K562 (cell line): ENCODE results near the gene WDR91. TPM values are rescaled to one million over a fixed set of nuclear protein-coding genes. Genes with fewer than 3 reads are reported as not detected.

Experiments used
- BCL6 ChIP-seq: fragments of 250-450 bp; sonication (Bioruptor Pico); IDR thresholded peaks from 2 replicates; pipeline ENCODE4 v1.4.0; 2020
- CBX8 ChIP-seq: fragments of 200-600 bp; sonication (generic); IDR thresholded peaks from 2 replicates; pipeline ENCODE4 v1.6.1; 2012; ENCODE audit warnings: borderline replicate concordance, mixed run types, low read depth, mild to moderate bottlenecking, moderate library complexity, mixed read lengths, low read length, control low read depth, inconsistent platforms; ENCODE audit not compliant: poor library complexity, severe bottlenecking; ENCODE audit errors: extremely low read depth
- CEBPB ChIP-seq: fragments of 450-650 bp; IDR thresholded peaks from 2 replicates; pipeline ENCODE4 v1.6.1; 2016; ENCODE audit warnings: missing genetic modification characterization, missing compliant biosample characterization
- DIDO1 ChIP-seq: fragments of 450-650 bp; IDR thresholded peaks from 2 replicates; pipeline ENCODE4 v1.6.1; 2016; ENCODE audit warnings: low read depth, missing biosample characterization, missing genetic modification characterization
- ELF1 ChIP-seq: fragments of 200-800 bp; sonication (Bioruptor generic); IDR thresholded peaks from 2 replicates; pipeline ENCODE4 v1.6.1; 2016; ENCODE audit warnings: missing genetic modification characterization, missing compliant biosample characterization
- HLTF ChIP-seq: fragments of 450-650 bp; IDR thresholded peaks from 2 replicates; pipeline ENCODE4 v1.6.1; 2016
- HMGN3 ChIP-seq: IDR thresholded peaks from 2 replicates; pipeline ENCODE4 v1.6.1; 2011; ENCODE audit warnings: borderline replicate concordance, low read depth, mild to moderate bottlenecking, mixed read lengths, low read length; ENCODE audit not compliant: insufficient read length; ENCODE audit errors: extremely low read depth
- HNRNPH1 ChIP-seq: fragments of 200-400 bp; formaldehyde crosslinking; optimal IDR thresholded peaks from 2 replicates; pipeline ENCODE3; 2017; ENCODE audit warnings: low read depth, mild to moderate bottlenecking, low read length, moderate library complexity
- IFI16 ChIP-seq: fragments of 250-450 bp; sonication (Bioruptor Pico); IDR thresholded peaks from 2 replicates; pipeline ENCODE4 v2.1.2; 2022; ENCODE audit warnings: mild to moderate bottlenecking, inconsistent platforms
- MTA1 ChIP-seq: fragments of 450-650 bp; IDR thresholded peaks from 2 replicates; pipeline ENCODE4 v1.6.1; 2017; ENCODE audit warnings: borderline replicate concordance
- MYNN ChIP-seq, 2 experiments: sonication (generic); formaldehyde crosslinking in 1 of 2; IDR thresholded peaks; 2 replicates each; pipeline versions ENCODE4 v1.5.0 to v1.6.1; 2016 to 2020; ENCODE audit warnings: antibody characterized with exemption in 1 of 2, missing genetic modification reagents in 1 of 2
- NCOR1 ChIP-seq: fragments of 450-650 bp; IDR thresholded peaks from 2 replicates; pipeline ENCODE4 v1.6.1; 2016; ENCODE audit warnings: mild to moderate bottlenecking, moderate library complexity
- SMARCA5 ChIP-seq: fragments of 450-650 bp; IDR thresholded peaks from 2 replicates; pipeline ENCODE4 v1.6.1; 2016
- TSC22D4 ChIP-seq: fragments of 450-650 bp; IDR thresholded peaks from 2 replicates; pipeline ENCODE4 v1.6.1; 2016; ENCODE audit warnings: missing genetic modification characterization, missing biosample characterization, control low read depth
- ZEB2 ChIP-seq: fragments of 450-650 bp; IDR thresholded peaks from 2 replicates; pipeline ENCODE4 v1.6.1; 2016
- ZNF239 ChIP-seq: fragments of 250-450 bp; sonication (Bioruptor Pico); IDR thresholded peaks from 2 replicates; pipeline ENCODE4 v1.4.0; 2020; ENCODE audit warnings: mild to moderate bottlenecking
- ZNF79 ChIP-seq: fragments of 250-450 bp; sonication (Bioruptor Pico); IDR thresholded peaks from 2 replicates; pipeline ENCODE4 v1.4.0; 2020; ENCODE audit warnings: low read depth, mild to moderate bottlenecking, moderate library complexity
- polyA plus RNA-seq, 8 experiments: library from polyadenylated mRNA; depleted of rRNA in 4 of 8; stranded (reverse) in 5 of 8; unstranded in 3 of 8; fragments of >200 nt; fragmentation: Nextera tagmentation in 2 of 8; fragmentation: Illumina TruSeq in 1 of 8; extraction: Ambion mirVana in 2 of 8; extraction: Trizol in 1 of 8; gene quantifications; 2 replicates each; pipeline versions ENCODE4 v1.2.1 to v1.2.3, GENCODE V29; 2011 to 2014; ENCODE audit warnings: inconsistent platforms in 1 of 8, missing spikeins in 1 of 8
- total RNA-seq, 7 experiments: library from RNA; depleted of rRNA in 6 of 7; stranded (reverse); fragments of >200 nt in 6 of 7; fragmentation: Illumina TruSeq in 2 of 7; extraction: Trizol in 2 of 7; gene quantifications; 2 replicates each; pipeline versions ENCODE4 v1.2.1 to v1.2.3, GENCODE V29; 2011 to 2021; ENCODE audit warnings: low replicate concordance in 1 of 7
- TF ChIP-seq, protein P1 (sequence below): fragments of 450-650 bp; IDR thresholded peaks from 2 replicates; pipeline ENCODE4 v1.6.1; 2016; ENCODE audit warnings: mild to moderate bottlenecking, moderate library complexity

WDR91 gene
- total and polyA plus RNA-seq, 9 of the 15 experiments (the other 6 are each of a cell fraction or from before 2014, with no cell fraction given), result 1.9 to 18.2 (median 9.8) TPM

DNA sequence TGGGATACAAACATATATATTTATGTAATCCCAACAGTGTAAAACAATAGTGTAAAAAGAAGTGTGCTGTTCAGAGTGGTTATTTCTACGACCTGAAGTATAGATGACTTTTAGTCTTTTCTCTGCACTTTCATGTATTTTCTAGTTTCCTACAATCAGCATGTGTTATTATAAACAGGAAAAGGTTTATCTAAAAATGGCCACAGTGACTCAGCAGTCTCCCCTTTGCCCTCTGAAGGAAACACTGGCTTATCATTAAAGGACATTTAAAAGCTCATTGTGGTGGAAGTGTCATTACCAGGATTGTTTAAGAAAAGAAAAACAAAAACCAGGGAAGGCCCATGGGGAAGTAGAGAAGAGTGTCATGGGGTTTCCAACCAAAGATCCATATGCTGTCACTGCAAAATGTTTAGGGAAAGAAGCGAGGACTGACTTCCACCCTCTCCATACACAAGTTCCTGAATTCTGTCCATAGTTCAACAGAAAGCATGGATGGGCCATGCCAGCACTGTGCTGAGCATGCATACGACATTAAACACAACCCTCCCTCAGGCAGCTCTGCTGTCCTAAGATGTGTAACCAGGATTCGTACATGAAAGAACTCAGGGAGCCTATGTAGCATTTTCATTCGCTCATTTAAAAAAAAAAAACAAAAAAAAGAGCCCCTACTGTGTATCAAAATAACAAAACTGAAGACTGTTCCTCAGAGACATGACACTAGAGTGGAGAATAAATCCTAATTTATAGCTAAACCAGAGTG, 51.0 kb downstream of the WDR91 start (continued):
- TF ChIP-seq ZNF239 (CRISPR knock-in tag) (peak; percentile 73), CBX8 (no peak), ELF1 (tag) (peak; percentile 64), MTA1 (peak; percentile 55; the same call in 1 of the 2 replicates), CEBPB (no peak), TSC22D4 (tag) (no peak), SMARCA5 (0 out of 2 replicates have a peak, but pooled peaks have one; percentile 71), HLTF (no peak), IFI16 (CRISPR knock-in tag) (no peak; the same call in 1 of the 2 replicates), HMGN3 (no peak), BCL6 (CRISPR knock-in tag) (0 out of 2 replicates have a peak, but pooled peaks have one; percentile 34), DIDO1 (tag) (no peak), NCOR1 (peak; percentile 82), ZEB2 (no peak), ZNF79 (CRISPR knock-in tag) (0 out of 2 replicates have a peak, but pooled peaks have one; percentile 10), HNRNPH1 (no peak), MYNN (IDR thresholded peaks at IDR 0.05) (peak; percentile 75), MYNN (CRISPR knock-in tag; IDR thresholded peaks at IDR 0.05) (no peak)
- TF ChIP-seq, protein P1, sequence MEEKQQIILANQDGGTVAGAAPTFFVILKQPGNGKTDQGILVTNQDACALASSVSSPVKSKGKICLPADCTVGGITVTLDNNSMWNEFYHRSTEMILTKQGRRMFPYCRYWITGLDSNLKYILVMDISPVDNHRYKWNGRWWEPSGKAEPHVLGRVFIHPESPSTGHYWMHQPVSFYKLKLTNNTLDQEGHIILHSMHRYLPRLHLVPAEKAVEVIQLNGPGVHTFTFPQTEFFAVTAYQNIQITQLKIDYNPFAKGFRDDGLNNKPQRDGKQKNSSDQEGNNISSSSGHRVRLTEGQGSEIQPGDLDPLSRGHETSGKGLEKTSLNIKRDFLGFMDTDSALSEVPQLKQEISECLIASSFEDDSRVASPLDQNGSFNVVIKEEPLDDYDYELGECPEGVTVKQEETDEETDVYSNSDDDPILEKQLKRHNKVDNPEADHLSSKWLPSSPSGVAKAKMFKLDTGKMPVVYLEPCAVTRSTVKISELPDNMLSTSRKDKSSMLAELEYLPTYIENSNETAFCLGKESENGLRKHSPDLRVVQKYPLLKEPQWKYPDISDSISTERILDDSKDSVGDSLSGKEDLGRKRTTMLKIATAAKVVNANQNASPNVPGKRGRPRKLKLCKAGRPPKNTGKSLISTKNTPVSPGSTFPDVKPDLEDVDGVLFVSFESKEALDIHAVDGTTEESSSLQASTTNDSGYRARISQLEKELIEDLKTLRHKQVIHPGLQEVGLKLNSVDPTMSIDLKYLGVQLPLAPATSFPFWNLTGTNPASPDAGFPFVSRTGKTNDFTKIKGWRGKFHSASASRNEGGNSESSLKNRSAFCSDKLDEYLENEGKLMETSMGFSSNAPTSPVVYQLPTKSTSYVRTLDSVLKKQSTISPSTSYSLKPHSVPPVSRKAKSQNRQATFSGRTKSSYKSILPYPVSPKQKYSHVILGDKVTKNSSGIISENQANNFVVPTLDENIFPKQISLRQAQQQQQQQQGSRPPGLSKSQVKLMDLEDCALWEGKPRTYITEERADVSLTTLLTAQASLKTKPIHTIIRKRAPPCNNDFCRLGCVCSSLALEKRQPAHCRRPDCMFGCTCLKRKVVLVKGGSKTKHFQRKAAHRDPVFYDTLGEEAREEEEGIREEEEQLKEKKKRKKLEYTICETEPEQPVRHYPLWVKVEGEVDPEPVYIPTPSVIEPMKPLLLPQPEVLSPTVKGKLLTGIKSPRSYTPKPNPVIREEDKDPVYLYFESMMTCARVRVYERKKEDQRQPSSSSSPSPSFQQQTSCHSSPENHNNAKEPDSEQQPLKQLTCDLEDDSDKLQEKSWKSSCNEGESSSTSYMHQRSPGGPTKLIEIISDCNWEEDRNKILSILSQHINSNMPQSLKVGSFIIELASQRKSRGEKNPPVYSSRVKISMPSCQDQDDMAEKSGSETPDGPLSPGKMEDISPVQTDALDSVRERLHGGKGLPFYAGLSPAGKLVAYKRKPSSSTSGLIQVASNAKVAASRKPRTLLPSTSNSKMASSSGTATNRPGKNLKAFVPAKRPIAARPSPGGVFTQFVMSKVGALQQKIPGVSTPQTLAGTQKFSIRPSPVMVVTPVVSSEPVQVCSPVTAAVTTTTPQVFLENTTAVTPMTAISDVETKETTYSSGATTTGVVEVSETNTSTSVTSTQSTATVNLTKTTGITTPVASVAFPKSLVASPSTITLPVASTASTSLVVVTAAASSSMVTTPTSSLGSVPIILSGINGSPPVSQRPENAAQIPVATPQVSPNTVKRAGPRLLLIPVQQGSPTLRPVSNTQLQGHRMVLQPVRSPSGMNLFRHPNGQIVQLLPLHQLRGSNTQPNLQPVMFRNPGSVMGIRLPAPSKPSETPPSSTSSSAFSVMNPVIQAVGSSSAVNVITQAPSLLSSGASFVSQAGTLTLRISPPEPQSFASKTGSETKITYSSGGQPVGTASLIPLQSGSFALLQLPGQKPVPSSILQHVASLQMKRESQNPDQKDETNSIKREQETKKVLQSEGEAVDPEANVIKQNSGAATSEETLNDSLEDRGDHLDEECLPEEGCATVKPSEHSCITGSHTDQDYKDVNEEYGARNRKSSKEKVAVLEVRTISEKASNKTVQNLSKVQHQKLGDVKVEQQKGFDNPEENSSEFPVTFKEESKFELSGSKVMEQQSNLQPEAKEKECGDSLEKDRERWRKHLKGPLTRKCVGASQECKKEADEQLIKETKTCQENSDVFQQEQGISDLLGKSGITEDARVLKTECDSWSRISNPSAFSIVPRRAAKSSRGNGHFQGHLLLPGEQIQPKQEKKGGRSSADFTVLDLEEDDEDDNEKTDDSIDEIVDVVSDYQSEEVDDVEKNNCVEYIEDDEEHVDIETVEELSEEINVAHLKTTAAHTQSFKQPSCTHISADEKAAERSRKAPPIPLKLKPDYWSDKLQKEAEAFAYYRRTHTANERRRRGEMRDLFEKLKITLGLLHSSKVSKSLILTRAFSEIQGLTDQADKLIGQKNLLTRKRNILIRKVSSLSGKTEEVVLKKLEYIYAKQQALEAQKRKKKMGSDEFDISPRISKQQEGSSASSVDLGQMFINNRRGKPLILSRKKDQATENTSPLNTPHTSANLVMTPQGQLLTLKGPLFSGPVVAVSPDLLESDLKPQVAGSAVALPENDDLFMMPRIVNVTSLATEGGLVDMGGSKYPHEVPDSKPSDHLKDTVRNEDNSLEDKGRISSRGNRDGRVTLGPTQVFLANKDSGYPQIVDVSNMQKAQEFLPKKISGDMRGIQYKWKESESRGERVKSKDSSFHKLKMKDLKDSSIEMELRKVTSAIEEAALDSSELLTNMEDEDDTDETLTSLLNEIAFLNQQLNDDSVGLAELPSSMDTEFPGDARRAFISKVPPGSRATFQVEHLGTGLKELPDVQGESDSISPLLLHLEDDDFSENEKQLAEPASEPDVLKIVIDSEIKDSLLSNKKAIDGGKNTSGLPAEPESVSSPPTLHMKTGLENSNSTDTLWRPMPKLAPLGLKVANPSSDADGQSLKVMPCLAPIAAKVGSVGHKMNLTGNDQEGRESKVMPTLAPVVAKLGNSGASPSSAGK, result peak; percentile 53
